HG03139 (cell line): ENCODE data around the gene MLPH.

Experiments used
- ATAC-seq: cut with Tn5 transposase; IDR thresholded peaks from one replicate; pipeline ENCODE4 v1.9.1; 2021; ENCODE audit not compliant: unreplicated experiment

MLPH gene

DNA sequence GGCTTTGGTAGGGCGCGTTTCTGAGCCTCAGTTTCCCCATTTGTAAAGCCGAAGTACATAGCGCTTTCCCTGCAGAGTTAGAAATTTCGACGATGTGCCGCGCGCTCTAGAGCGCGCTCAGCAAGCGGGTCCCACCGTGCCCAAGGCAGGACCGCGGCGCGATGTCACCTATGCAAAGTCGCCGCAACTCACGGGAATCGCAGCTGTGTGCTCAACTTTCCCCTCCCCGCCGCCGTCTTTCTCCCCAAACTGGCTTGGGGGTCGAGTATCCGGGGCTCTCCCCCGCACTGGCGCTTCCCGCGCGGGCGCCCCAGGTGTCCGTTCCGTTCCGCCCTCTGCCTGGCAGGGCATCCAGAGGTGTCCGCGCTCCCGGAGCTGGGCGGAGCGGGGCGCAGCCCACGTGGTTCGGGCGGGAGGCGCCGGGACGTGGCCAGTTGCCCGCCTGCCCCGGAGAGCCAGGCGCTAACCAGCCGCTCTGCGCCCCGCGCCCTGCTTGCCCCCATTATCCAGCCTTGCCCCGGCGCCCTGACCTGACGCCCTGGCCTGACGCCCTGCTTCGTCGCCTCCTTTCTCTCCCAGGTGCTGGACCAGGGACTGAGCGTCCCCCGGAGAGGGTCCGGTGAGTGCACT is at the start of gene MLPH:
Gene MLPH (plus strand): TSS at position 433 of the 630 bp plus-strand sequence. CDS start 6,176 bp downstream, outside the sequence.
- ATAC-seq: no peak

DNA sequence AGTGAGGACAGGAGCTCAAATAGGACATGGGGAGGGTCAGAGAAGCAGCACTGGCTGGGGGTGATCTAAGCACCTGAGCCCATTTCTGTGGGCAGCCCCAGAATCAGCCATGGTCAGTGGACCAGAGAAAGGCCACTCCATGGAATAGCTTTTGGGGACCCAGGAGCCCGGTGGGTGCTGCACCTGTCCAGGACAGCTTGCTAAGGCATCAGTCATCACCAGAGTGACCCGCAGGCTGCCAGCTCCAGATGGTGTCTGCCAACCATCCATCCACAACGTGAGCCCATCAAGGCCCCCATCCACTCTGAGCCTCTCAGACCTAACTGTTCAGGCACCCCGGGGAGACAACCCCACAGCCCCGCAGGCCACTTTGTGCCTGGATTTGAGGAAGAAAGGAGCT is 49.5 kb upstream of the MLPH start:
- no peak for ATAC-seq

DNA sequence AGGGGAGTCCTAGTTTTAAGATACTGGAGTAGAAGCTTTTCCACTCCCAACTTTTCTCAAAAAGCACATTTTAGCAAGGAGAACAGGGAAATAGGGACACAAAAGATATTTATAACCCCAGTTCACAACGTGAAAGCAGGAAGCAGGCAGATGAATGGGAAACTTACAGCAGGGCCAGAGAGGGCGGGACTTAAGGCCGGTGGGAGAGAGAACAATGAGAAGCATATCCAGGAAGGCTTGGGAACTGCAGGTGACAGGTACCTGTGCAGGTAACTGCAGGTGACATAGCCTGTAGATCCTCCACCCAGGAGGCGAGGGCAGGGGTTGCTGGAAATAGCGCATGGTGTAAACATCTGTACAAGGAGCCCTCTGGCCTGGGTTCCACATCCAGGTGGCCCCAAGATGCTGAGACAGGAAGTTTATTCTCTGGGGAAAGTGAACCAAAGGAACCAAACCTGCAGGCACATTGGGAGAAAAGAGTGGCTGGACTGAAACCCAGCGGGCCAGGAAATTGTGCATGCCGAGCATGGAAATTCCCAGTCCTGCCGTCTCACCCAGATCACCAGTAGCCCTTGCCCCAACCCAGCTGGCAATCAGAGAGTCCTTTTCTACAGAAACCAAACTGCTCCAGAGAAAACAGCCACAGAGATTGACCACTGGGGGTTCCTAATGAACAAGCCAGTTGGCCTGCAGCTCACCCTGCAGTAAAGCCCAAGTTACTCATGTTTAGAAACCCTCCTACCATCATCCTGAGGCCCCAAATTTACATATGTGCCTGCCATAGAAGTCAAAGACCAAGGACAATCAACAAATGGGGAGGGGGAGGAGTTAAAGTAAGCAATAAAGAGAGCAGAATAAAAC is 48.7 kb upstream of the MLPH start:
- ATAC-seq: no peak

DNA sequence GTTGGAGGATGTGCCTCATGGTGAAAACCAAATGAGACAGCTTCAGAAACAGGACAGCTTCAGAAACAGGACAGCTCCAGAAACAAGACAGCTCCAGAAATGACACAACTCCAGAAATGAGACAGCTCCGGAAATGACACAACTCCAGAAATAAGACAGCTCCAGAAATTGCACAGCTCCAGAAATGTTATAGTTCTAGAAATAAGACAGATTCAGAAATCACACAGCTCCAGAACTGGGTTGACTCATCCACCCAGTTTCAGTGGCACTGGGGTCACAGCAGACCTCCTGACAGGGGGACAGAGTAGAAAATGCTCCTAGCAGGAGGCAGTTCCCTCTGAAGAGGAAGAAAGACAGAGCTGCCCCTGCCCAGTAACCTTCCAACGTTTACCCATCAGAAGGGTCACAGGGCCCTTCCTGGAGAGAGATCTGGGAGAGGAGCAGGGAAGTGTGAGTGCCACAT is 46.2 kb upstream of the MLPH start:
- ATAC-seq: no peak

GRCh38 chr2:237441605-237442274 is 45.3 kb upstream of the MLPH start:
- no peak for ATAC-seq

GRCh38 chr2:237444071-237444470 is 43.0 kb upstream of the MLPH start:
- ATAC-seq: no peak

- ATAC-seq: no peak
Measured at GRCh38 chr2:237445611-237446337, 41.3 kb upstream of the MLPH start.

- ATAC-seq: no peak
Measured at GRCh38 chr2:237446338-237446665, 40.7 kb upstream of the MLPH start.

GRCh38 chr2:237447496-237447895 is 39.6 kb upstream of the MLPH start:
- ATAC-seq: no peak

GRCh38 chr2:237448171-237448570 is 38.9 kb upstream of the MLPH start:
- no peak for ATAC-seq

DNA sequence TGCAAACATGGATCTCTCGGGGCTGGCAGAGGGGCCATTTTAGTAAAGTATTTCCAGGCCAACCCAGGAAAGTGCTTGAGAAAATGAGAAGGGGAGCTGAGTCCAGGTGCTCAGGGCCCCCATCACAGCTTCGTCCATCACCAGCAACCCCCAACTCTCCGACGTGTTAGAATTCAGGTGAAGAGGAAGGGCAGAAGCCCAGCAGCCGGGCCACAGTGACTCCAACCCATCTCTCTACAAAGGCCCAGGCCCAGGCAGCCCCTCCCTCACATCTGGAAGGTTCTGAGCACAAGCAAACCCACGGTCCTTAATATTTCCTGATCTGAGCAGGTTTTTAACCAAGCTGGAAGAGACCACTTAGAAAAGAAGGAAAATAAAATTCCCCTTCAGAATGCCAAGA is 38.4 kb upstream of the MLPH start:
- no peak for ATAC-seq

DNA sequence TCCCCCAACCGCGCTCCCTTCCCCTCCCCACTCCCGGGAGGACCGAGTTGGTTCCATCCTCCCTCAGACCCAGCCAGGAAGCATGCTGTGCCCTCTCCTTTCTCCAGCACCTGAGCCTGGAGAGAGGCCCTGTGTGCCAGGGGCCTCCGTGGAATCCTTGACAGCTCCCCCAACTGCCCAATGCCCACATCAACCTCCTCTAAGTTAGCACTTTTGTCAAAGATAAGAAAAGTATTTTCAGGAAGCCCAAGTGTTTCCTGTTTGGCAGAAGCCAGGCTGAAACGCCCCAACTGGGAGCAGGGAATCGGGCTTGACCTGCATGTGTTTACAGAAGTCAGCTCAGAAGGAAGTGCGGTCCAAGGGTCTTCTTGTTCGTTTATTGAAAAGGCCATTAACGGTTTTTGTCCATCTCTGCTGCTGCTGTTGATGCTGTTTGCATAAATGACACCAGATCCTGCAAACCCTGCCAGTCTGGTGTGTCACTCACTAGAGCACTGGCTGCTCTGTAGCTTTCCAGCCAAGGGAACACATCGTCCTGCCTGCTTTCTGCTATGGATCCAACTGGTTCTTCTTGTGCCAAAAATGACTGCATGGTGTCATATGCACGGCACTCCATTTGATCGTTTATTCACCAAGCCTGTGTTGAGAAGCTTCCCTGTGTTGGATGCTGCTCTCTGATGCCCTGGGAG is 37.7 kb upstream of the MLPH start:
- ATAC-seq: no peak

DNA sequence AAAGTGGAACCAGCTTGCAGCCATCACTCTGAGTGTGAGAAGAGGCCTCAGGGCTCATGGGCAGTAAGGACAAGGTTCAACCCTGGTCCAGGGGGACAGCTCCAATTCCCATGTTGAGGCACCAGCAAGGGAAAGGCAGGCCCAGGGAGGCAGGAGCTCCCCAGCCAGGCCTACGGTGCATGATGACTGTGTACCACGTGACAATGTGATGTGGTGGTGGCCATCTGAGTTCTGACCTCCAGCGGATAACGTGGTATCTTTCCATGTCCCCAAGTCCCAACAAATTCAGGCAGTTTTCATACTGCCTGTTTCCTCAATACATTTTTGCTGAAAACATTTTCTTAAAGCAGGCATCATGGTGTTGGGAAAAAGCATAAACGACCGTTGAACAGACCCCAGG is 36.9 kb upstream of the MLPH start:
- no peak for ATAC-seq

- ATAC-seq: no peak
Measured at GRCh38 chr2:237450583-237450982, 36.5 kb upstream of the MLPH start.

GRCh38 chr2:237451643-237452469 is 35.2 kb upstream of the MLPH start:
- ATAC-seq: no peak

- ATAC-seq: no peak
Measured at GRCh38 chr2:237452861-237453260, 34.2 kb upstream of the MLPH start.

GRCh38 chr2:237453671-237454070 is 33.4 kb upstream of the MLPH start:
- no peak for ATAC-seq

DNA sequence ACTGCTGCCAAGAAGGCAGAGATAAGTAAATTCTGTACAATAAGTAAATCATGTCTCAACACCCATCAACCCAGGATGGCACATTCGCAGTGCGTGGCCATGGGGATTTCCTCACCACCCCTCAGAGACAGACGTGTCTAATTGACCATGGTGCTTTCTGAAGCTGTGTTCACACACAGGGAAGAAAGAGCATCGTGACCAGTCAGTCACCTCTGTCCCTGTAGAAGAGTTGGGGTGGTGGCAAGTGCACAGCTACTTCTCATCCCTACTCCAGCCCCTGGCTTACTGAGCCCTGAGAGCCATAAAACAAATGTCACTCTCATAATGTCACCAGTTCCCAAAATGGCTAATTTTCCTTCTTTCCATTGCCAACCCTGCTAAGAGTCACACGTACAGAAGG is 31.3 kb upstream of the MLPH start:
- ATAC-seq: no peak

DNA sequence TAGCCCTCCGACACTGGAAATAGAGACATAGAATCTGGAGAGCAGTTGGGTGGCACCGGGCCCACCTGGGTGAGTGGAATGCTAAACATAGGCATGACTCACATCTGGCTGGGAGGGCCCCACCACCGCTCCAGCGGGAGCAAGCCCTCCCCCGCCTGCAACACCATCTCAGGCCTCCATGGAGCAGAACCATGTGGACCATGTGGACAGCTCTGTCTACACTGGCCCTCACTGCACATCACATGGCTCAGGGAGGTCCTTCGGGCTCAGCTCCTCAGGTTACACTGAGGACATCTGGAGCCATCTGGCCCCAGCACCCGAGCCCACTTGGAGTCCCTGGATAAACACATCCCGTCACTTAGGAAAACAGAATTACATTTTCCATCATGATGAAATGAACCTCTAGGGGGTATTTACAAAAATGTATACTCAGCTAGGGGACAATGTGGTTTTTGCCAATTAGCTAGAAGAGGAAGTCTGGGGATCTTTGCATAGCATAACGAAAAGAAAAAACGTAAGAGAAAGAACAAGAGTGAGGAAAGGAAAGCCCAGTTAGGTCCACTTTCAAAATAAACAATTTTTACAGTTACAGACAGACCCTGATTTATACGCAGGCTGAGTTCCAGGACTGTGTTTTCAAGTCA is 30.7 kb upstream of the MLPH start:
- ATAC-seq: no peak
